GM10847 (cell line): ENCODE results near the gene NHERF2.

Experiments
- POLR2A ChIP-seq: IDR thresholded peaks from 2 replicates; pipeline ENCODE4 v1.6.1; 2011; ENCODE audit not compliant: insufficient read length; ENCODE audit errors: extremely low read depth

NHERF2 gene

DNA sequence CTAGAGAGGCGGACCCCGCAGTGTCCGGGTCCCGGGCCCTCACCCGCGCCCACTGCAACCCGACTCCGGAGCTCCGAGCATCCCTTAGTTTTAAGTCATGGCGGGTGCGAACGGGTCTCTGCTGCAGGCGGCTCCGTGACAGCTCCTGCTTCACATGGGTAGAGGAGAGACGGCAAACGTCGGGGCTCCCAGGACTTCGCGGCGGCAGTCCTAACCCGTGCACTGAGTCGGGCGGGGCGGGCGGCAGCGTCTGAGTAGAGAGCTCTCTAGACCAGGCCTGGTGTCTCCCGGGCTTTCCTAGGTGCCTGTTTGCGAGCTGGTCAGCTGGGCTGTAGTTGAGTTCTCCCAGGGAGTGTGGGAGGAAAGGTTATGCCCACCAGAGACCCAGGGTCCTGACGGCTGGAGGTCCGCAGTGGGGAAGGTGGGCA, 21.4 kb downstream of the NHERF2 start:
- TF ChIP-seq POLR2A: no peak

DNA sequence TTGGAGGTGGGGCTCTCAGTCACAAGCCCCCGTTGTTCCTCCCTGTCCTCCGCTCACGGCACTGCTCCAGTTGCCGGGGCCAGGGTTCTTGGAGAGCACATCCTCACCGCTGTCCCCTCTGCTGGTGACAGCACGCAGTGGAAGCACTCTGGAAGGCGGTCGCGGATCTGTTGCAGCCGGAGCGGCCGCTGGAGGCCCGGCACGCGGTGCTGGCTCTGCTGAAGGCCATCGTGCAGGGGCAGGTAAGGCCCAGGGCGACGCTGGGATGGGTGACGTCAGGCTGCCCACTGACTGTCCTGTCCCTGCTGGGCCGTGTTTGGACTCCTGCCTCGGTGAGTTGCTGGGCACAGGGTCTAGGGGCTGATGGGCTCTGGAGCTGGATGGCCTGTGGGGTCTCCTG, 26.5 kb downstream of the NHERF2 start:
- TF ChIP-seq POLR2A: no peak

DNA sequence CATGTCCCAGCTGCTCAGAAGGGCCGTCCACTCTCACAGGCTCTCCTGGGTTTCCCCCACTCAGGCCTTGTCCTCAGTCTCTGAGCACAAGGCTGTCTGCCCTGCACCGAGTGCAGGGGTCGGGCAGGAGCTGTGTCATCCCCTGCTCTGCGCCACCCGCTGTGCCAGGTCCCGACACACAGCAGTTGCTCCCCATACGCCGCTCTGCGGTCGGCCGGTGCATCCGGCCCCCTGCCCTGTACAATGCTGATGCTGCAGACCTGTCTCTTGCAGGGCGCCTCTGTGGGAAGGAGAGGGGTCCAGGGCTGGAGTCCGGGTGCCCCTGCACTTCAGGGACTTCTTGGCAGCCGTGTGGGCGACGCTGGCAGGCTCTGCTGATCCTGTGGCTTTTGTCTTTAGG, 27.2 kb downstream of the NHERF2 start:
- TF ChIP-seq POLR2A: no peak

DNA sequence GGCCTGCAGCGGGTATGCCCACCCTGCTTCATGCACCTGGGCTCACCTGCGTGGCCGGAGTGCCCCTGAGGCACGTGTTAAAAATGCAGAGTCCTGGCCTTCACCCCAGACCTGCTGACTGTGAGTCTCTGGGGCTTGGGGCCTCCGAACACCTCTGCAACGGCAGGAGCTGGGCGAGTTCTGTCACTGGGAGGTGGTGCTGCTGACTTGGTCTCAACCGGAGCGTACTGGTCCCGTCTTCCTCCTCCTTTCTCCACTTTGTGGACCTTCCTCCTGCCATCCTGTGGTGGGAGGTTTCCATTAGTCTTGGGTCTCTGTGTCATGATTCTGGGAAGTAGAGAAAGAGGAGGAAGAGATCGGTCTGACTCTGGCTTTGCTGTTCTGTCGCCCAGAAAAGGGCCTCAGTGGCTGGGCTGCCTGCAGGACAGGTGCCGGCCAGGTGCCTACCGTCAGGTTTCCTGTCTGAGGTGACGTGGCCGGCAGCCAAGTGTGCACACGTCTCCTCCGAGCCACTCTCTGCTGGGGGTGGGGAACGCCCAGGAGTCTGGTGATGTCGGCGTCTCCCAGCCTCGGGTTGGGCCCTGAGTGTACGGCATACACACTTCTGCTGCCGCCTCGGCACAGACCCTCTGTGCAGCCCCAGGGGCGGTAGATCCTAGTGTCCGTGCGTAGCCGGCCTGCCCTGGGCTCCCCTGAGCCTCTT, 28.0 kb downstream of the NHERF2 start:
- no peak for TF ChIP-seq POLR2A

DNA sequence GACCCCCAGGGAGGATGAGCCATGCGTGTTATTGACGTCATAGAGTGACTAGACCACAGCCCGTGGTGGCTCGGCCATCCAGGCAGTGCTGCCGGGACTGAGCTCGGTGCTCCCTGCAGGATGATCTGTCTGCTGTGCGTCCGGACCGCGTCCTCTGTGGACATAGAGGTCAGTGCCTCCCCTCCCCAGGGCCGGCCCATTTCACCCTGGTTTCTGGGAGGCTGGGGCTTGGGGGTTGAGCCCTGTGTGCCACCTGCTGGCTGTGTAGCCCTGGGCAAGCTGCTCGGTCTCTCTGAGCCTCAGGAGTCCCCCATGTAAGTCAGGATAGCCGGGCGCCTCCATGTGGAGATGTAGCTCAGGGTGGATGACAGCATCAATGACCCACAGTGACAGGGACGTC, 29.4 kb downstream of the NHERF2 start:
- TF ChIP-seq POLR2A: no peak

DNA sequence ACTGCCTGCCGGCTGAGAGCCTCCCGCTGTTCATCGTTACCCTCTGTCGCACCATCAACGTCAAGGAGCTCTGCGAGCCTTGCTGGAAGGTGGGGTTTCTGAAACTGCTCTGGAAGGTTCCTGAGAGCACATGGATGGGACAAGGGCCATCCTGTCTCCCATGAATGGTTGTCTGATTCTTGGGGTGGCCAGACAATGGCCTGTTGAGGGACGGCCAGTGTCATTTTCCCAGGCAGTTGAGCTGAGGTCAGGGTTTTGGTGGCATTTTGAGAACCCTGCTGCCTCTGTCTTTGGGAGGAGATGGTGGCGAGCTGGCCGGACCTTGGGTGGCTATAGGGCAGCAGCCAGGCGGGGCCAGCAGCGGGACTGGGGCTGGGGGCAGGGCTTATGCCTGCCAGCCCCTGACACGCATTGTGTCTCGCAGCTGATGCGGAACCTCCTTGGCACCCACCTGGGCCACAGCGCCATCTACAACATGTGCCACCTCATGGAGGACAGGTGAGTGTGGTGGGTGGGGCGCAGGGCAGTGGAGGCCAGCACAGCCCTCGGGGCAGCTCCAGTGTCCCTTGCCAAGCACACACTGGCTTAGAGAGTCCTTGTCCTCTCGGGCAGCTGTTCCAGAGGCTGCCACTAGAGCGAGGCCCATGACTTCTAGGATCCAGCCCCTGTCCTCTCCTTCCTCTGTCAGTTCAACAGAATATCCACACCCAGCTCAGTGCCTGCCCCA, 30.1 kb downstream of the NHERF2 start:
- TF ChIP-seq POLR2A: no peak

DNA sequence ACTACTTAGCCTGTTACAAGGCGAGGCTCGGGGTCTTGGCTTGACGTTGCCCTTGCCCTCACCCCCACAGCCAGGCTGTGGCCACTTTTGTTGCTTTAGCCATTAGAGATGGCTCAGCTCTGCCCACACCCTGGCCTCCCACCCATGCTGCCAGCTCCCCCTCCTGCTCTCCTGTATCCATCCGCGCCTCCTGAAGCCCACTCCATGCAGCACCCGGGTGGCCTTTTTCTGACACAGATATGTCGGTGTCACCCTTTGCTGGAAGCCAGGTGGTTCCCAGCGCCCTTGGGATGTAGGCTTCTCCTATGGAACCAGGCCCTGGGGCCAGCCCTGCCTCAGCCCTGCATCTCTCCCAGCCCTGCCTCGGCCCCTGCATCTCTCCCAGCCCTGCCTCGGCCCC, 30.7 kb downstream of the NHERF2 start:
- no peak for TF ChIP-seq POLR2A

DNA sequence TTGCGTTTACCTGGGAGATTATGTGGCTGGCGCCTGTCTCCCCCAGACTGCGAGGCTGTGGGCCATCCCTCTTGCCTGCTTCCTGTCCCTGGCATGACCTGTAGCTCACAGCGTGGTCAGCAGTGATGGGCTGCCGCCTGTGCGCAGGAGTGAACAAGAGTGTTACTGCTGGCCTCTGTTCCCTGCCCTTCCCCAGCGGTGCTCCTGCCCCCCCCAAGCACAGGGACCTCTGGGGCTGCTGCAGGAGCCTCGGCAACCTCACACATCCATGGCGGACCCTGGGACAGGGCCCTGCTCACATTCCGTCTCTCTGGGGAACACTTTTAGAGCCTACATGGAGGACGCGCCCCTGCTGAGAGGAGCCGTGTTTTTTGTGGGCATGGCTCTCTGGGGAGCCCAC, 31.7 kb downstream of the NHERF2 start:
- TF ChIP-seq POLR2A: no peak

DNA sequence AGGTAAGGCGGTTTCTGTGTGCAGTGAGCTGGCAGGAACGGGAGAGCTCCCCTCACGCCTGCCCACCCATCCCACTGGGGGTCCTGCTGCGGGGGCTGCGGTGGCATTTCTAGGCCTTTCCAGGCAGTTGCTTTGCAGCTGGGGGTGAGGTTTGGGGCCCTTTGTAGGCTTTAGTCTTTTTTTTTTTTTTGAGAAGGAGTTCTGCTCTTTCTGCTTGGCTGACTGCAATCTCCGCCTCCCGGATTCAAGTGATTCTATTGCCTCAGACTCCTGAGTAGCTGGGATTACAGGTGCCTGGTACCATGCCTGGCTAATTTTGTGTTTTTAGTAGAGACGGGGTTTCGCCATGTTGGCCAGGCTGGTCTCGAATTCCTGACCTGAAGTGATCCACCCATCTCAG, 32.2 kb downstream of the NHERF2 start:
- no peak for TF ChIP-seq POLR2A

DNA sequence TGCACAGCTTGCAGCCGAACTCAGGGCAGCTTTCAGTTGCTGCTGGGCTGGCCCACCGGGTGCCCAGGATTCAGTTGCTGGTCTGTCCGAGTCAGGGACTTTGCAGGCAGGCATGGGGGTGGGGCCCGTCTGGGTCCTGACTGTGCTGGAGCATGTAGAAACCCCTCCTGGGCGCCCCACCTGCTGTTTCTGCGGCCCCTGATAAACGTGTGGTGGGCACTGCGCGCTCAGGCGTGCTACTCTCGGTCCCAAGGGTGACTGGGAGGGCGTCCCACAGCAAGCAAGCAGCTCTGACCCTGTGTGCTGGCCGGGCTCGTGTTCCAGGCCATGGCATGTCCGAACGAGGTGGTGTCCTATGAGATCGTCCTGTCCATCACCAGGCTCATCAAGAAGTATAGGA, 33.6 kb downstream of the NHERF2 start:
- no peak for TF ChIP-seq POLR2A

DNA sequence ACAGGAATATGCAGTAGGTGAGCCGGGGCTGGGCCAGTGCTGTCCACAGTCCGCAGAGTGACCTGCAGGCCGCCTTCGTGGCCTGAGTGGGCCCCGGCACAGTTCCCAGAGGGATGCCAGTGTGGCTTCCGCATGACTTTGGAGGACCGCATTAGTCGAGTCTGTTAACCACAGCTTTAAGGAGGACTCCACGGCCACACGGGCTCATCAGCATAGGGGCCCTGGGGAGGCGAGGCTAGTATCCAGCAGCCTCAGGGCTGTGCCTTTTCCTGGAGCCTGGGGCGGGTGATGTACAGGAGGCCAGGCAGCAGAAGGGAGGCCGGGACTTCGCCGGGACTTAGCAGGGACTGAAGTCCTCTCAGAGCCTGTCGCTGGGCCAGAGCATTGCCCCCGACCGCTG, 34.3 kb downstream of the NHERF2 start:
- no peak for TF ChIP-seq POLR2A

DNA sequence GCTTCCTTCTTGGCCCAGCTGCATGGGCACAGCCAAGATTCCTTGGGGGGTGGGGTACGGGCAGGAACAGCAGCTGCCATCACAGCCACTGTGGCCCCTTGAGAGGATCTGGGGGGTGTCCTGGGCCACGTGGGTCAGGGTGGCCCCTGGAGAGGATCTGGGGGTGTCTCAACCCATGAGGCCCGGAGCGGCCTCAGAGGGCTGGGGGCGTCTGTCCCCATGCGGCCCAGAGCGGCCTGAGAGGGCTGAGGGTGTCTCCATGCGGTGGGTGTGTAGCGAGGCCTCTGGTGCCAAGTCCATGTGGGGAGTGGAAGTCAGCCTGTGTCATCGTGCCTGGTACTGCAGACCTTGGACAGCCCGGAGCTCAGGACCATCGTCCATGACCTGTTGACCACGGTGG, 34.8 kb downstream of the NHERF2 start:
- TF ChIP-seq POLR2A: no peak

DNA sequence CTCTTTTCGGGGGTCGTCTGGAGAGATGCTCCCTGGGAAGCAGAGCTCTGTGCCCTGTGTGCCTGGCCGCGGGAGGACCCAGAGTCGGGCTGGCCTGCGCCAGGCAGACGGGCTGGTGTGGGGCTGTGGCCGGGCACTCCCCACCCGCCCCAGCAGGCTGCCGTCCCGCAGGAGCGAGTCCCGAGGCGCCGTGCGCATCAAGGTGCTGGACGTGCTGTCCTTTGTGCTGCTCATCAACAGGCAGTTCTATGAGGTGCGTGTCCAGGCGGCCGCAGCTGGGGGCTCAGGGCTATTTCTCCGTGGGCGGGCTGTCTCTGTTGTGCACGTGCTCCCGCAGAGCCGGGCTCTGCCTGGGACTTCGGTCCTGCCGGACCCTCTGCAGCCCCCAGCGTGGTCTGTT, 36.1 kb downstream of the NHERF2 start:
- no peak for TF ChIP-seq POLR2A

DNA sequence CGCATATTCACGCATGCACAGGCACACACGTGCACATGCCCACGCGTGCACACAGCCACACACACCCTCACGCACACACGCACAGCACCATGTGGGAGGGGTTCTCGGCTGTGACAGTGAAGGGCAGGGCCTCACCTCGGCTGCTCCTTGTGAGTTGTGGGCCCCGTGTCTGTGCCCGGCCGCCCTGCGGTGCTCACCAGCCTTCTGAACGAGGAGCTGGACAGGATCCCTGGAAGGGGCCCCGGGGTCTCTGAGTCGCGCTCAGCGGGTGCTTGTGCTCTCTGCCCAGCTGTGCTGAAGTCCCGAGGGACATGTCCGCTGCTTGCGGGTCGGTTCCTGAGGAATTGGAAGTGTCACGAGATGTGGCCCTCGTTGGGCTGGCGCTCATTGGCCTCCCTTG, 37.2 kb downstream of the NHERF2 start:
- TF ChIP-seq POLR2A: no peak

DNA sequence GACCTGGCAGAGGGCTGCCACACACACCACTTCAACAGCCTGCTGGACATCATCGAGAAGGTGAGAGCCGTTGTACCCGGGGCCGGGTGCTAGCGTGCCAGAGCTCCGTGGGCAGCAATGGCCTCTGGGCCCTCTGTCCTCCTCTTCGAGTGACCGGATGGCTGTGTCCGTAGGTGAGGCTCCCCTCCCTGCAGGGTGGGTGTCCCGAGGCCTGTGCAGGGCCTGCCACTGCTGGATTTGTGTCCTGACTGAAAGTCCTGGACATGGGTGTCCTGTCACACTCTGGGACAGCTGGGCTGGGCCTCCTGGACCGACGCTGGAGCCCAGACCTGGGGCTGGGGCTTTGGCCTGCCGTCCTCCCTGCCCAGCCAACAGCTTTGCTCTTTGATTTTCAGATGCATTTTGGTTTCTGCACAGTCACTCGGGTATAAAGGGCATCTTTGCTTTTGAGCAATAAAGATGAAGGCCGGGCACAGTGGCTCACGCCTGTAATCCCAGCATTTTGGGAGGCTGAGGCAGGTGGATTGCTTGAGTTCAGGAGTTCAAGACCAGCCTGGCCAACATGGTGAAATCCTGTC, 37.8 kb downstream of the NHERF2 start:
- no peak for TF ChIP-seq POLR2A

DNA sequence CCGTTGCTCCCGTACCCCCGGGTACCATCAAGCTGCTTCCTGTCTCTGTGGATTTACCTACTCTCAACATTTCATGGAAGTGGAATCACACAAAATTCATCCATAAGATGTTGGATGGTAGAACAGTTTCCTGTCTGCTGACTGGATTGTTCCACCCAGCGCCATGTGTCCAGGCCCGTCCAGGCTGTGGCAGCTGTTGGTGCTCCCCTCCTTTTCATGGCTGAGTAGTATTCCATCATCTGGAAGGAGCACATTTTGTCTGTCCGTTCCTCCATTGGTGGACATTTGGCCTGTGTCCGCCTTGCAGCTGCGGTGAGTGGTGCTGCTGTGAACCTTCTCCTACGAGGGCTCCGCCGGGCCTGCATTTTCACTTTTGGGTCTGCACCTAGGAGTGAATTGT, 39.4 kb downstream of the NHERF2 start:
- no peak for TF ChIP-seq POLR2A
